ENCODE data around the gene ALAS1. TPM values are rescaled to one million over a fixed set of nuclear protein-coding genes. Genes with fewer than 3 reads are reported as not detected.

The ALAS1 gene
- total and polyA plus RNA-seq, 4 donors = 38.7 to 85.1 (median 57.2) TPM

GRCh38 chr3:52250122-52250521 is 52.2 kb downstream of the ALAS1 start:
- H3K4me1 ChIP-seq (ENCODE audit: control insufficient read depth in 5 of 5, insufficient read depth in 5 of 5, low read length in 5 of 5) = peaks cover 0 to 14% (median 6%) of the 10 kb centered on the region in 5 donors
- H3K4me3 ChIP-seq = no peak overlapping the region
- DNase-seq = no peak
- H3K9ac ChIP-seq (ENCODE audit: insufficient read depth in 1 of 2, low read length in 2 of 2) = no peak overlapping the region
- H3K9me3 ChIP-seq (ENCODE audit: control insufficient read depth in 4 of 4, insufficient read depth in 3 of 4, low read length in 3 of 4) = no peaks in the 10 kb centered on the region
- no peak for ATAC-seq (ENCODE audit: insufficient read depth, low FRiP score)
- TF ChIP-seq CTCF (IDR thresholded peaks at IDR 0.05; ENCODE audit: control extremely low read depth, extremely low read depth) = no peak
- no peak overlapping the region for H3K27ac ChIP-seq (ENCODE audit: low read depth in 1 of 2, low read length in 1 of 2)
- H3K36me3 ChIP-seq (ENCODE audit: control insufficient read depth in 4 of 4, insufficient read depth in 4 of 4, low read length in 4 of 4) = peaks cover 3 to 34% (median 24%) of the 10 kb centered on the region in 4 donors
- WGBS, 2 donors = 96 to 99% methylated on average over 1 of the region's 1 CpG
- no peaks in the 10 kb centered on the region for H3K27me3 ChIP-seq (ENCODE audit: control insufficient read depth in 3 of 3, insufficient read depth in 3 of 3, low read length in 2 of 3)

- H3K27ac ChIP-seq (ENCODE audit: low read depth in 1 of 2, low read length in 1 of 2) = peak overlapping the region in 1 of 2 donors; percentile 78
- H3K4me1 ChIP-seq (ENCODE audit: control insufficient read depth in 5 of 5, insufficient read depth in 5 of 5, low read length in 5 of 5) = peaks cover 0 to 3% (median 0%) of the 10 kb centered on the region in 5 donors
- ATAC-seq (ENCODE audit: insufficient read depth, low FRiP score) = peak; percentile 66
- no peak for DNase-seq
- H3K4me3 ChIP-seq = no peak overlapping the region
- H3K9me3 ChIP-seq (ENCODE audit: control insufficient read depth in 4 of 4, insufficient read depth in 3 of 4, low read length in 3 of 4) = no peaks in the 10 kb centered on the region
- 45 to 59% methylated on average over 12 of the region's 12 CpGs for WGBS, 2 donors
- no peaks in the 10 kb centered on the region for H3K27me3 ChIP-seq (ENCODE audit: control insufficient read depth in 3 of 3, insufficient read depth in 3 of 3, low read length in 2 of 3)
- TF ChIP-seq CTCF (IDR thresholded peaks at IDR 0.05; ENCODE audit: control extremely low read depth, extremely low read depth) = no peak
- no peak overlapping the region for H3K9ac ChIP-seq (ENCODE audit: insufficient read depth in 1 of 2, low read length in 2 of 2)
- H3K36me3 ChIP-seq (ENCODE audit: control insufficient read depth in 4 of 4, insufficient read depth in 4 of 4, low read length in 4 of 4) = peaks cover 32 to 62% (median 51%) of the 10 kb centered on the region in 4 donors
These were observed 55.6 kb downstream of the ALAS1 start for GRCh38 chr3:52253314-52254304.

- Histone ChIP-seq H3K4me3 (no peak overlapping the region), H3K9me3 (ENCODE audit: control insufficient read depth in 4 of 4, insufficient read depth in 3 of 4, low read length in 3 of 4) (no peaks in the 10 kb centered on the region), H3K4me1 (ENCODE audit: control insufficient read depth in 5 of 5, insufficient read depth in 5 of 5, low read length in 5 of 5) (peaks cover 0 to 3% (median 0%) of the 10 kb centered on the region in 5 donors), H3K9ac (ENCODE audit: insufficient read depth in 1 of 2, low read length in 2 of 2) (no peak overlapping the region), H3K27ac (ENCODE audit: low read depth in 1 of 2, low read length in 1 of 2) (no peak overlapping the region), H3K27me3 (ENCODE audit: control insufficient read depth in 3 of 3, insufficient read depth in 3 of 3, low read length in 2 of 3) (no peaks in the 10 kb centered on the region), H3K36me3 (ENCODE audit: control insufficient read depth in 4 of 4, insufficient read depth in 4 of 4, low read length in 4 of 4) (peaks cover 41 to 64% (median 51%) of the 10 kb centered on the region in 4 donors)
- no peak for TF ChIP-seq CTCF (IDR thresholded peaks at IDR 0.05; ENCODE audit: control extremely low read depth, extremely low read depth)
- DNase-seq (no peak), ATAC-seq (ENCODE audit: insufficient read depth, low FRiP score) (no peak)
- 81 to 85% methylated on average over 9 of the region's 9 CpGs for WGBS, 2 donors
These were observed 56.6 kb downstream of the ALAS1 start for GRCh38 chr3:52254608-52255007.

Data from lung (tissue), 12 donors.